ENCODE data around the gene AK8. TPM values are rescaled to one million over a fixed set of nuclear protein-coding genes. Genes with fewer than 3 reads are reported as not detected.

Gene AK8
- total and polyA plus RNA-seq, 2 experiments from 2014 or later = 0.14 to 0.78 TPM

GRCh38 chr9:132679946-132680625, 198.0 kb downstream of the AK8 start:
- peaks cover 45% of the 10 kb centered on the region for H3K36me3 ChIP-seq (ENCODE audit: insufficient read depth)

More at GRCh38 chr9:132679946-132680625, 198.0 kb downstream of the AK8 start:
- Histone ChIP-seq H3K79me2 (replicated peaks; ENCODE audit: insufficient read depth) (peaks cover 95% of the 10 kb centered on the region), H2AFZ (no peak overlapping the region), H4K20me1 (replicated peaks; ENCODE audit: insufficient read depth) (peaks cover 77% of the 10 kb centered on the region), H3K4me3 (no peak overlapping the region), H3K27me3 (ENCODE audit: insufficient read depth) (no peaks in the 10 kb centered on the region), H3F3A (replicated peaks; ENCODE audit: low read depth) (no peaks in the 10 kb centered on the region), H3K27ac (ENCODE audit: low read depth) (no peak overlapping the region), H3K4me1 (ENCODE audit: insufficient read depth) (no peaks in the 10 kb centered on the region), H3K9me2 (ENCODE audit: insufficient read depth) (no peaks in the 10 kb centered on the region), H3K4me2 (no peak overlapping the region)
- peaks cover 4% of the 10 kb centered on the region for H3K27me3 Mint-ChIP-seq (ENCODE audit: insufficient read depth, low read depth, poor library complexity)
- ATAC-seq (no peak), DNase-seq (ENCODE audit: low spot score) (no peak)
- H3K4me1 Mint-ChIP-seq = no peaks in the 10 kb centered on the region
- peaks cover 58% of the 10 kb centered on the region for H3K36me3 Mint-ChIP-seq (ENCODE audit: low read depth)
- no peak overlapping the region for H3K4me3 Mint-ChIP-seq
- TF ChIP-seq EZH2phosphoT487 (IDR thresholded peaks at IDR 0.05; ENCODE audit: unreplicated experiment) (no peak), ZNF114 (CRISPR knock-in tag; IDR thresholded peaks at IDR 0.05) (no peak), REST (IDR thresholded peaks at IDR 0.05; ENCODE audit: unreplicated experiment) (no peak)
- TF ChIP-seq, protein P1, sequence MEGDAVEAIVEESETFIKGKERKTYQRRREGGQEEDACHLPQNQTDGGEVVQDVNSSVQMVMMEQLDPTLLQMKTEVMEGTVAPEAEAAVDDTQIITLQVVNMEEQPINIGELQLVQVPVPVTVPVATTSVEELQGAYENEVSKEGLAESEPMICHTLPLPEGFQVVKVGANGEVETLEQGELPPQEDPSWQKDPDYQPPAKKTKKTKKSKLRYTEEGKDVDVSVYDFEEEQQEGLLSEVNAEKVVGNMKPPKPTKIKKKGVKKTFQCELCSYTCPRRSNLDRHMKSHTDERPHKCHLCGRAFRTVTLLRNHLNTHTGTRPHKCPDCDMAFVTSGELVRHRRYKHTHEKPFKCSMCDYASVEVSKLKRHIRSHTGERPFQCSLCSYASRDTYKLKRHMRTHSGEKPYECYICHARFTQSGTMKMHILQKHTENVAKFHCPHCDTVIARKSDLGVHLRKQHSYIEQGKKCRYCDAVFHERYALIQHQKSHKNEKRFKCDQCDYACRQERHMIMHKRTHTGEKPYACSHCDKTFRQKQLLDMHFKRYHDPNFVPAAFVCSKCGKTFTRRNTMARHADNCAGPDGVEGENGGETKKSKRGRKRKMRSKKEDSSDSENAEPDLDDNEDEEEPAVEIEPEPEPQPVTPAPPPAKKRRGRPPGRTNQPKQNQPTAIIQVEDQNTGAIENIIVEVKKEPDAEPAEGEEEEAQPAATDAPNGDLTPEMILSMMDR (conservative IDR thresholded peaks at IDR 0.05; ENCODE audit: low read depth in 2 of 2) = no peak
- H3K9me3 Mint-ChIP-seq = no peaks in the 10 kb centered on the region
- no peak overlapping the region for H3K27ac Mint-ChIP-seq

All from GM23338 (cell line).